ENCODE data around the gene CD300LB. TPM values are rescaled to one million over a fixed set of nuclear protein-coding genes. Genes with fewer than 3 reads are reported as not detected.

CD300LB gene
- total RNA-seq, 2 donors from 2014 or later = not detected

DNA sequence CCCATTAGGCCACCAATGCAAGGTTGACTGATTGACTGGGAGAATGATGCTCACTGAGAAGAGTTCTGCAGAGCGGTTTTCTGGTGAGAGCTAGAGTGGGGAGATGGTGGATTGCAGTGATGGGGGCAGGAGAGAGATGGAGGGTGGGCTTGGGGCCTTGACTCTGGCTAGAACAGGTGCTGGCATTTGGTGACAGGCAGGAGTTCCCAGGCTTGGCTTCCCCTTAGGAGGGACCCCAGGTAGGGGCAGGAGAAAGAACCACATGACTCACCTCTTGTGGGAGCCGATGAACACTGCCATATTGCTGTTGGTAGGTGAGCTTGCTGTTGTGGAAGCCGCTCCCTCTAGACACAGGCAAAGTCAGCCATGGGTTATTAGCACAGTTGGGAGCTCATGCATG is 8.0 kb downstream of the CD300LB start:
- peaks cover 0 to 3% (median 0%) of the 10 kb centered on the region in 3 donors for H3K9me3 ChIP-seq
- no peak overlapping the region for H3K27ac ChIP-seq
- no peaks in the 10 kb centered on the region for H3K36me3 ChIP-seq (replicated peaks in 1 of 2; ENCODE audit: insufficient read depth in 1 of 2, low read depth in 2 of 2)
- H3K4me1 ChIP-seq = no peaks in the 10 kb centered on the region
- H3K4me3 ChIP-seq = no peak overlapping the region
- DNase-seq (no peak), ATAC-seq (no peak)
- no peak for TF ChIP-seq POLR2A (IDR thresholded peaks at IDR 0.05)
- TF ChIP-seq, protein P1, sequence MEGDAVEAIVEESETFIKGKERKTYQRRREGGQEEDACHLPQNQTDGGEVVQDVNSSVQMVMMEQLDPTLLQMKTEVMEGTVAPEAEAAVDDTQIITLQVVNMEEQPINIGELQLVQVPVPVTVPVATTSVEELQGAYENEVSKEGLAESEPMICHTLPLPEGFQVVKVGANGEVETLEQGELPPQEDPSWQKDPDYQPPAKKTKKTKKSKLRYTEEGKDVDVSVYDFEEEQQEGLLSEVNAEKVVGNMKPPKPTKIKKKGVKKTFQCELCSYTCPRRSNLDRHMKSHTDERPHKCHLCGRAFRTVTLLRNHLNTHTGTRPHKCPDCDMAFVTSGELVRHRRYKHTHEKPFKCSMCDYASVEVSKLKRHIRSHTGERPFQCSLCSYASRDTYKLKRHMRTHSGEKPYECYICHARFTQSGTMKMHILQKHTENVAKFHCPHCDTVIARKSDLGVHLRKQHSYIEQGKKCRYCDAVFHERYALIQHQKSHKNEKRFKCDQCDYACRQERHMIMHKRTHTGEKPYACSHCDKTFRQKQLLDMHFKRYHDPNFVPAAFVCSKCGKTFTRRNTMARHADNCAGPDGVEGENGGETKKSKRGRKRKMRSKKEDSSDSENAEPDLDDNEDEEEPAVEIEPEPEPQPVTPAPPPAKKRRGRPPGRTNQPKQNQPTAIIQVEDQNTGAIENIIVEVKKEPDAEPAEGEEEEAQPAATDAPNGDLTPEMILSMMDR (IDR thresholded peaks at IDR 0.05) = no peak
- no peaks in the 10 kb centered on the region for H3K27me3 ChIP-seq
- WGBS, 2 donors = 72 to 86% methylated on average over 2 to 3 of the region's 3 CpGs
- intact Hi-C loops (cut with DNase I) = no loop called here

DNA sequence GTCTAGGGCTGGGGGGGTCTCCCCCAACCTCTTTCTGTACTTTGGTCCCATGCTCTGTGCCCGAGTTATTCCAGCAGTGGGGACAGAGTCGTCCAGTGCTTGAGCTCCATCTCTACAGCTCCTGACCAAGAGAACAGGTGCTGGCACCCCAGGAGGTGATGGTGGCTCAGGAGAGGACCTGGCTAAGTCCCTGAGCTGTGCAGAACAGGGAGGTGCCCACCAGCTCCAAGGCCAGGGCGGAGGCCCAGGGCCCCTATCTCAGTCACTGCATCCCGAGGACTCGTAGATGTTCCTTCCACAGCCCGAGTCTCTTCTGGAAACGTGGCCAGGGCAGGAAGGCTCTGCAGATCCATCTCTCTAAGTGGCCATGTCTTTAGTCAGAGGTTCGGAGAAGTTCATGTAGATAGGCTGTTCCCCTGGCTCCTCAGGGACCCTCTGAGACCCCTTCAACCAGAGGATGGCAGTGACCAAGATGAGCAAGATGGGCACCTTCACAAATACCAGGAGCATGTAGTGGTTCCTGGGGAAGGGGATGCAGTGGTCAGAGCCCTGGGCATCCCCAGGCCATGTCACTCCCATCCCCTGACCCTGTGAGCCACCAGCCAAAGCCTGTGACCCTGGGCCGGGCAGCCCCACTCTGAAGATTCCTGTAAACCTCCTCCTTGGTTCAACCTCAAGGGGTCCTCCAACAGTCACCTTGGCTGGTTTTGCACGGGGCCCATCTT is 8.7 kb downstream of the CD300LB start:
- no peaks in the 10 kb centered on the region for H3K4me1 ChIP-seq
- H3K4me3 ChIP-seq = no peak overlapping the region
- H3K27me3 ChIP-seq = no peaks in the 10 kb centered on the region
- H3K9me3 ChIP-seq = peaks cover 0 to 4% (median 0%) of the 10 kb centered on the region in 3 donors
- no peak for TF ChIP-seq POLR2A (IDR thresholded peaks at IDR 0.05)
- TF ChIP-seq, protein P1 (IDR thresholded peaks at IDR 0.05) = no peak
- H3K36me3 ChIP-seq (replicated peaks in 1 of 2; ENCODE audit: insufficient read depth in 1 of 2, low read depth in 2 of 2) = no peaks in the 10 kb centered on the region
- intact Hi-C loops (cut with DNase I) = no loop called here
- WGBS, 2 donors = 66 to 72% methylated on average over 5 to 10 of the region's 10 CpGs
- DNase-seq (no peak), ATAC-seq (no peak)
- H3K27ac ChIP-seq = no peak overlapping the region

DNA sequence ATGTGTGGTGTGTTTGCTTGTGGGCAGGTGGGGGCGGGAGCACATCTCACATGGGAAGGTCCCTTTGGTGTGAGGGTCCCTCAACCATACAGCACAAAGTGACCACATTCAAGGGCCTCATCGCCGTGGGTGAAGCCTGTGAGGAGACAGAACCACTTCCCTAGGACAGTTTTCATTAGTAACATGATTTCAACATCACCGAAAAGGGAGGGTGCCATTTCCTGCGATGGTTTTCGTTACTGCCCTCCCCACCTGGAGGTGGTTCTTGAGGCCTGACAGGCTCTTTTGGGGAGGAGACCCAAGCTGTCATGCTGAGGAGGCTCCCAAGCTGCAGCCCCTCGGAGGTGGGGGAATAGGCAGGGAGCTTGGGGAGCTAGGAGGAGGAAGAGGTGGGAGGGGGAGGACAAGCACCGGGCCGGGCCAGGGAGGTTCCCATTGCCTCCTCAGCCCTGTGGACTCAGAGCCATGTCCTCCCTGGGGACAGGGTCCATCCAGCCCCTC is 9.5 kb downstream of the CD300LB start:
- no peaks in the 10 kb centered on the region for H3K27me3 ChIP-seq
- H3K9me3 ChIP-seq = peaks cover 0 to 4% (median 0%) of the 10 kb centered on the region in 3 donors
- peak overlapping the region in 1 of 4 donors; percentile 69 for H3K27ac ChIP-seq
- TF ChIP-seq, protein P1 (IDR thresholded peaks at IDR 0.05) = no peak
- no peak for TF ChIP-seq POLR2A (IDR thresholded peaks at IDR 0.05)
- no peak overlapping the region for H3K4me3 ChIP-seq
- intact Hi-C loops (cut with DNase I) = no loop called here
- 54 to 86% methylated on average over 8 to 9 of the region's 9 CpGs for WGBS, 2 donors
- DNase-seq = peak in 1 of 4 donors; percentile 52
- ATAC-seq = peak; percentile 9
- H3K4me1 ChIP-seq = no peaks in the 10 kb centered on the region
- no peaks in the 10 kb centered on the region for H3K36me3 ChIP-seq (replicated peaks in 1 of 2; ENCODE audit: insufficient read depth in 1 of 2, low read depth in 2 of 2)

DNA sequence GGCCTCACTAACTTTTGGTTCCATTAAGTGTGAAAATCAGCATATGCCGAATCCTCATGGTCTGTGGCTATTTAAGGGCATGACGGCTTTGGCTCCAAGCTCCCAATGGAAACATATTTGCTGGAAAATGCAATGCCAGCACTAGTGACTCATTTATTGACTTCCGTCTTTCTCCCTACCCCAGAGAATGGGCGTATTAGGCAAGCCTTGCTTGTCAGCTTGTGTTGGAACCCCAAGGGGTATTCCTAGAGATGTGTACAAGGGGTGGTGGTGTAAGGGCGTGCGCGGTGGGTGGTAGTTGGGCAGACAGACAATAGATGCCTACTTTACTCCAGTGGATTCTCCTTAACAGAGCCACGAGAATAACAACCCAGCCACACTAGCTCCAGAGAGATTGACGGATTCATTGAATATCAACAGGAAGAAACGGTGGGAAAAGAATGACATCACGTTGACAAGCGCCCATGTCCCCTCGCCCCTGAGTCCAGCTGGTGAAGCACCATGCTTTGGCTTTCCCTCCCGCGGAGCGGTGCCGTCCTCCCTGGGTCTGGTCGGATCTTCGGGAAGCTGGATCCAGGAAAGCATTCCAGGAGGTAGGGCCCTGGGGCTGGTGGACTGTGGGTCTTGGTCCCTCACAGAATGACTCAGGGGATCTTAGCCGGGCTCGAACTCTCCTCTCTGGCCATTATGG is 10.3 kb downstream of the CD300LB start:
- no peak overlapping the region for H3K4me3 ChIP-seq
- H3K4me1 ChIP-seq = no peaks in the 10 kb centered on the region
- no peaks in the 10 kb centered on the region for H3K36me3 ChIP-seq (replicated peaks in 1 of 2; ENCODE audit: insufficient read depth in 1 of 2, low read depth in 2 of 2)
- peak overlapping the region in 1 of 4 donors; percentile 72 for H3K27ac ChIP-seq
- DNase-seq = peak in 1 of 4 donors; percentile 65
- WGBS, 2 donors = 75 to 78% methylated on average over 20 to 21 of the region's 21 CpGs
- intact Hi-C loops (cut with DNase I) = no loop called here
- H3K9me3 ChIP-seq = peaks cover 0 to 4% (median 0%) of the 10 kb centered on the region in 3 donors
- no peaks in the 10 kb centered on the region for H3K27me3 ChIP-seq
- ATAC-seq = no peak
- TF ChIP-seq, protein P1 (IDR thresholded peaks at IDR 0.05) = no peak
- no peak for TF ChIP-seq POLR2A (IDR thresholded peaks at IDR 0.05)

All from body of pancreas (tissue), 4 donors.